Activated T-cell treated with anti-CD3 and anti-CD28 coated beads for 4 hours (primary cell): ENCODE results near the gene TMEM263.
A peak's percentile ranks its signal among the peaks of the same experiment; 100 is the strongest.

Experiments used
- DNase-seq: peaks from one replicate; pipeline ENCODE4 v3.0.0-alpha.2; 2020

TMEM263 gene

DNA sequence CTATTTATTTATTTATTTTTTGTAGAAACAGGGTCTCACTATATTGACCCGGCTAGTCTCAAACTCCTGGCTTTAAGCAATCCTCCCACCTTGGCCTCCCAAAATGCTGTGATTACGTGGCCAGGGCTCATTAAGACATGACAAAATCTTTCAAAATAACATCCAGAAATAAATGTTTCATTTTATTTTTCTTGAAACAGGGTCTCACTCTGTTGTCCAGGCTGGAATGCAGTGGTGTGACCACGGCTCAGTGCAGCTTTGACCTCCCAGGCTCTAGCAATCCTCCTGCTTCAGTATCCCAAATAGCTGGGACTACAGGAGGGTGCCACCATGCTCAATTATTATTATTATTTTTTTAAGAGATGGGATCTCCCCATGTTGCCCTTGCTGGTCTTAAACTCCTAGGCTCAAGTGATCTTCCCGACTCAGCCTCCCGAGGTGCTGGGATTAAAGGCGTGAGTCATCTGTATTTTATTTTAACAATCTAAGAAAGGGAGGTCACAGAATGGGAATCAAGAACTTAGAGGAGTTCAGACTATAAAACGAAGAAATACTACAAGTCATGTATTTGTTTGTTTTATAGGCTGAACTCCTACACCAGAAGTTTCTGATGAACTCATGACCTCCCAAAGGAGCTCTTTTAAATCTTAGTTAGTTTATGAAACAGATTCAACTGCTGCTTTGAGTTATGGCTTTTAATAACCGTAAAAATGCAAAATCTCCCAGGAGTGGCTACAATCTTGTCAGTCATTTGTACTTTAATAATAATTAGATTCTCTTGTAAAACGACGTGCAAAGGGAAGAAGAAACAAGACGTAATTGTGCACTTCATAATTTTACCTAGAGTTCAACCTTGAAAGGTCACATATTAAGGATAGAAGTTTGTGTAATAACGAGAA is 2.1 kb upstream of the TMEM263 start:
- no peak for DNase-seq

DNA sequence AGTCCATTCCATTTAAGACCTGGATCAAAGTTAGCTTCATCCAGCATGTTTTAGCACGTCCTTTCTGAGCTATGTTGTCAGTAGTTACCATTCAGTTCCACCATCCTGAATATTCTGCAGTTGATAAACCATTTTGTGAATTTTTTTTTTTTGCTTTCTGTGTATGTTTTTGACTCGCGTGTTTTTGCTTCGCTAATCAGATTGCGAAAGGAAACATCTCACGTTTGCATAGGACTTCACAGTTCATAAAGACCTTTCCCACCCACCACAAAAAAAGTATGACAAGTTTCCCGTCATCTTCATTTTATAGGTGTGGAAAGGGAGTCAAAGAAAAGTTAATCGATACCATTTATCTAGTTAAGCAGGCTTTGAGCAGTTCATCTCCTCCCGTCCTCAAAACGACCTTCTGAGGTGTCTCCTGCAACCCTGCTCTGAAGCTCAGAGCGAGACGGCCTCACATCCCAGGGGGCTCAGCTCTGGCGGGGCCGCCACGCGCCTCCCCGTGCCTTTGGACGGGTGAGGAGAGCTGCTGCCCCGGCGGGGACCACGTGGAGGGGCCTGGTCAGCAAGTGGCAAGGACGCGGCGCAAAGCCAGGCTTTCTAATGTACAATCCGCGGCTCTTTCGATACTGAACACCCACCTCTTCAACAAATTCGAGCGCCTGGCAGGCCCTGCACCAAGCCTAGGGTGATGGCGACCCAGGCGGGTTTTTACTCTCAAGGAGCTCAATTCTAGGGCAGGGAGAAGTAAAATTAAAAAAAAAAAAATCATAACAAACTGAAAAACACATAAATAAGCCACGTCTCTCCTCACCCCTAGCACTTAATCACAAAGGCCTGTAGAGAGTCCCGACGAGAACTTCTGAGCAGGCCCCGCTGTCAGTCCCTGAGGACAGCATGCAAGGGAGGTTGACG is 988 bp upstream of the TMEM263 start:
- no peak for DNase-seq

DNA sequence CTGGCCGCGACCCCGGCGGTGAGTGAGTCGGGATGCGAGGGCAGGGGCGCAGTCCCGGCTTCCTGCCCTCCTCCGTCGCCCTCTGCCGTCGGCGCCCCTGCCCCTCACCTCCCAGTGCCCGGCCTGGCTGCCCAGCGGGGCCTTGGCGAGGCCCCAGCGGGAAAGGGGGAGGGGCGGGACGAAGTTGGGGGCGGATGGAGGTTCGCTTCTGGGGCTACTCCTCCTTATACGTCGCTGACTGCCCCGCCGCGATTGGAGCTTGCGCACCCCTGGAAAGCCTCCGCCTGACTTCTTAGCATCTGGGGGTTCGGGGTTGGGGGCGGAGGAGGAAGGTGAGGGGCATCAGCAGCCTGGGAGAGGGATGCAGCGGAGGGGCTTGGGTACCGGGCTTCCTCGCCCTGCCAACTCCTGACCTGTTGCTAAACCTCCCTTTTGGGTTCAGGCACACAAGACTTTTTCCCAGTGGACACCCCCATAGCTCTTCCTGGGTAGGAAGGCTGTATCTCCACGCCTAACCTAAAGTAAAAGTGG is 406 bp downstream of the TMEM263 start:
- DNase-seq, result peak; percentile 24

DNA sequence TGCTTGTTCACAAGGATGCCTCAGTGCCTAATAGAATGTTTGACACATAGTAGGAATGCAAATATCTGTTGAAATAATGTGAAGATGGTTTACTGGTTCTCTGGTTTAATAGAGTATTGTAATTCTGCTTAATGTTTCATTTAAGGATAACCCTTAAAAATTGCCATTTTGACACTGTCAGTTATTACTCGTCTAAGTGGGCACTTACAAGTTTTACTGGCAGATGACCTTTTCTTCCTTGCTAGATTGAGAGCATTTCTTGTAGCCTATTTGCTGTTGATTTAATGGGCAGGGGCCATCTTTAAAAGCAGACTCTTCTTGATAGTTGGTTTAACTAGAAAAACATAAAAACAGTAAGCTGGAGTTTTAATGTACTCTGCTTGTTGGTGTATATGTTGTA is 1.9 kb downstream of the TMEM263 start:
- DNase-seq, result no peak

DNA sequence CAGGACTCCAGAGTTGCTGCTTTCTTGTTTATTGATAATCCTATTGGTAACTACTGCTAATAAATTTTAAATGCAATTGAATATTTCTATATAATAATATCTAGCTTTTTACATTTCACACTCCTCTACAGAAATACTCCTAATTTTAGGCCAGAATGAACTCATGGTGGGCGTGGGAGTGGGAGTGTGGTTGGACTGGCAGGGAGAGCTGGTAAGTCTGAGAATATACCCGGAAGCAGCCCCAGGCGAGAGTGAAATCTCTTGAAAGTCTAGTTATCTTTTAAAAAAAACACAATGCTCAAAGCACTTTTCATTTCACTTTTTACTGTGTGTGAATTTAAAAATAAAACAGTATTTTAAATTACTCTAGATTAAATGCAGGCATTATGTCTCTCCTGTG is 4.7 kb downstream of the TMEM263 start:
- DNase-seq, result no peak

DNA sequence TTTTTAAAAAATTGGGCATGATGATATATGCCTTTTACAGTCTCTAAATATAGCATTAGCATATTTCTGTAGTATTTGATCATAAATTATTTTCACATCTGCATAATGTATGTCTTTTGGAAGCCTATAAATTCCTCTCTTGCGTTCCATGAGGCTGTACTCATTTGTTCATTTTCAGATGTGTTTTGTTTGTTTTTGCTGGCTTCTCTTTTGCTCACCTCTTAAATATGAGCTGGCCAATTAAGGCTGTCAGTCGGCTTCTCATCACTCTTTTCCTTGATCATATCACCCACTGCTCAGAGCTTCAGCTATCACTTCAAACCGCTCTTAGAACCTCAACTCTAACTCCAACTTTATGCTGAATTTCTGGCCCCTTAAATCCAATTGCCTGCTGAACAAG is 6.6 kb downstream of the TMEM263 start:
- DNase-seq, result no peak

DNA sequence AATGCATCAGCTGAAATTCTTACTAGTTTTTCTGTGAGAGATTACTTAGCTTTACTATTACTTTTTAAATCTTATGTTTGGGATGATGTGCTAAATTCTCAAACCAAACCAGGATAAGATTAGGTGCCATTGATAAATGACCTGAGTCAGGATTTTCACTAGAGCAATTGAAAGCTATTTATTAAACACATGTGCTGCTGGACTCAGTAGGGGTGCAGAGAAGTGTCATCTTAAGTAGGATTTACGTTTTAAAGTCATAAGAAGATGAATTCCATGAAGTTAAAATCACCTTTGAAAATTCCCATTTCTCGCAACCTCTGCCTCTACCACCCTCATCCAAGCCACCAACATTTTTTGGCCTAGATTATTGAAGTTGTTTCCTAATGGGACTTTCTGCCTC is 8.8 kb downstream of the TMEM263 start:
- no peak for DNase-seq

DNA sequence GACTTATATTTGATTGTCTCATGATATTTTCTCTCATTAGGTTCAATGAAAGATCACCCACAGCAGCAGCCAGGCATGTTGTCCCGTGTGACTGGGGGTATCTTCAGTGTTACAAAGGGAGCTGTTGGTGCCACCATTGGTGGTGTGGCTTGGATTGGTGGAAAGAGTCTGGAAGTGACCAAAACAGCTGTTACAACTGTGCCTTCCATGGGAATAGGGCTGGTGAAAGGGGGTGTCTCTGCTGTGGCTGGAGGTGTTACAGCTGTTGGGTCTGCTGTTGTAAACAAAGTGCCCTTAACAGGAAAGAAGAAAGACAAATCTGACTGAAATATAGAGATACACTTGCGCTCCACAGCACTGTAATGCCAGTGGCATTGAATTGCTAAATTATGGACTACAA is 15.4 kb downstream of the TMEM263 start:
- no peak for DNase-seq

DNA sequence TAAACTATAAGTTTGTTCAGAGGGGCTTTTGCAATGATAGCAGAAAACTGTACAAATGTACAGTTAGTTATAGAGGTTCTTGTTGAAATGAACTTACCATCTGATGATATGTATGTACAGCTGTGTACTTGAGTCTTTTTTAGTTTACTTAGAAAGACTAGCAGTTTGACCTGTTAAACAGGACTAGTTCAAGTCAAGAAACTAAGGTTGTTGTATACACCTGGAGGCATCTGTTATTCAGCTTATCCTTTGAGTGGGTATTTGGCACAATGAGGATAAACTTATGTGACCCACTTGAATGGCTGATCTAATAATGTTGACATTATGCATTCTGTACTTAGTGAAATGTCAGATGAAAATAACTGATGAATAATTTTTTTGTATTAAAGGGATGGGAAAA is 17.8 kb downstream of the TMEM263 start:
- no peak for DNase-seq

DNA sequence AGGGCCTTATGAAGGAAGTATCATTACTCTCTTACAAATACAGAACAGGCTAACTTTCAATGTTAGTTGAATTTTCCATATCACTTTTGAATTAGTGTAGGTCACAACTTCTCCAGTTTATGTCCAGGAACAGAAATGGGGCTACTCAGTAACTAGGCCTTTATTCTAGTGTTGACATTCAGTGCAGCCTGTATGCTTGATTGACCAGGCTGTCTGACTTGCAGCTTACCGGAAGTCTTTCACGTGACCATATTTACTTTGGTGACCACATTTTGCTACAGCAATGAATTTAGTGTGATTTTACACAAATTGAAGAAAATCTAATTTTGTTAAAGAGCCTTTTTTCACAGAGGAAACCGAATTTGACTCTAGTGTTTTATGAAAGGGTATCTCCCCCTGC is 18.8 kb downstream of the TMEM263 start:
- no peak for DNase-seq

DNA sequence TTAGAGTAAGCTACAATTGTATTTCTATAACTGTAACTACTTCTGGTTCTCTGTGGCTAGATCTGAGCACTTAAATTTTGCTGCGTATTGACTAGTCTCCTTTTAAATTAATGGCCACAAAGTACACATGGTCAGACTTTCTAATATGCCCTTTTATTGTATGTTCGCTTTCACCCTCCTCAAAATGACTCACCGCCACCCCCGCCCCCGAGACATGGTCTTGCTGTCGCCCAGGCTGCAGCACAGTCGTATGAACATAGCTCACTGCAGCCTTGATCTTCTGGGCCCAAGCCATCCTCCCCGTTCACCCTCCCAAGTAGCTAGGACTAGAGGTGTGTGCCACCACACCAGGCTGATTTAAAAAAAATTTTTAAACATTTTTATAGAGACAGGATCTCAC is 19.4 kb downstream of the TMEM263 start:
- DNase-seq, result no peak

DNA sequence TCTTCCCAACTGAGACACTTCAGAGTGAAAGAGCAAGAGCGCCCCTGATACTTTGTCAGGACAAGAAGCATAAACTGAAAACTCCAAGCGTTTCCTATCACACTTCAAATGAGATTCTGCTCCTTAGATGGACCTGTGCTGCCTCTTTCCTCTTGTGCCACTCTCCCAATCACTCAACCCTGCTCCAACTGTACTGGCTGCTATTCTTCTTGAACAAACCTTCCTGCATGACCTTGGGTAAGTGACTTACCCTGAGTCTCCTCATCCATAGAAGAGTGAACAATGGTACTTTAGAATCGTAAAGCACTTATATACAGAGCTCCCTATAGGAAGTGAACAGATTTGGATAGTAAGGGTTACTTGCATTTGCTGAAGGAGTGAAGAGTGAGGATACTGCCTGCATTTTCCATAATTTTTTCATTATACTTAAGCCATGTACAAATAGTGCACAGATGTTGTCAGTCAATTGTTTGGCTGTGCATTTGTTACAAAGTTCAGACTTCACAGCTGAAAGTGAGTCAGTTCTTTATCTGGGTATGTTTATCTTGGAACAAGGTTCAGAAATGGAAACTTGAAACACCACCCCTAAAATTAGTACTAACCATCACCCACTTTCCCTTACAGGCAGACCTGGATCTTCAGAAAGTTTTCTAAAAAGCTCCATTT is 20.4 kb downstream of the TMEM263 start:
- no peak for DNase-seq

DNA sequence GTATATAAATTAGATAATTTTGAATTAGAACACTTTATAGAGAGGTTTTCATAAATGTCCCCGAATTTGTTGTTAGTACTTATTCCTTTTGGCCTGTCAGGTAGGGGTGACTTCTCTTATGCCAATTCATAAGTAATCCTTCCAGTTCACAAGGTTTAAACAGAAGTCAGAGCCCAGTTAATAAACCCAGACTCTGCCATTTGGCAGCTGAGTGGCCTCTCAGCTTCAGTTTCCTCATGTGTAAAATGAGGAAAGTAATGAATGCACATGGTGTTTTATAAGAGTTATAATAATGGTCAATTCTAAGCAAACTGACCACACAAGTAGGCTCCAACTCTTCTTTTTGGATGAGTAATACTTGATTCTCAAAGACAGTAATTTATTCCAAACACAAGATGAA is 21.0 kb downstream of the TMEM263 start:
- DNase-seq, result no peak

DNA sequence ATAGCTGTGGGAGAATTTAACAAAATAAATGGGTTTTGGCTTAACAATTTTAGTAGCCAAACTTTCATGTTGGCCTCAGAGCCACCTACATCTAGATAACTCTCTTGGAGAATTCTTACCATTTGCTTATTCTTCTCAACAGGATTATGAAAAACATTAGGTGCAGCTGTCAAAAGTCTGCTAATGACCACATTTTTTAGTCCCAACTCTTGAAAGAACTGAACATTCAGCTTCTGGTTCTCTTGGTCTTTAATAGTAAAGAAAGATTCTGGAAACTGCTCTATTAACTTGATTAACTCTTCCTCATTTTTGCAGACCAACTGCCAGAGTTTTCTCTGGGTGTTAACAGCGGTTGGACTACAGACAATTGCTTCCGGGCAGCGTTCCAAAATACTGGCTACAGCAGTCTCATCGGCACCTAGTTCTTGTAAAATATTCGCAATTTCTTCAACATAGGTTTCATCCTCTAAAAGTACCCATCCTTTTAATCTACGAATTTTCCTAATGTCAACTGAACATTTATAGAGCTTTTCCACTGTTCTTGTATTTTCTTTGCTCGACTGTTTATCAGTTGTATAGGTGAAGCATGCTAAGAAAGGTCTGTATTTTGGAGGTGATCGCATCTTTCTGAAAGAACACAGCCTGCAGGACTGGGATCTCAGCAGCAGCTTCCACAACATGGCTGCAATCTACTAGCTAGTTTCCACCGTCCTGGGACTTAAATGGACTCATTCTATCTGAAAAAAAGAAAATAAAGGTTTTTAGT is 22.5 kb downstream of the TMEM263 start:
- DNase-seq, result no peak

DNA sequence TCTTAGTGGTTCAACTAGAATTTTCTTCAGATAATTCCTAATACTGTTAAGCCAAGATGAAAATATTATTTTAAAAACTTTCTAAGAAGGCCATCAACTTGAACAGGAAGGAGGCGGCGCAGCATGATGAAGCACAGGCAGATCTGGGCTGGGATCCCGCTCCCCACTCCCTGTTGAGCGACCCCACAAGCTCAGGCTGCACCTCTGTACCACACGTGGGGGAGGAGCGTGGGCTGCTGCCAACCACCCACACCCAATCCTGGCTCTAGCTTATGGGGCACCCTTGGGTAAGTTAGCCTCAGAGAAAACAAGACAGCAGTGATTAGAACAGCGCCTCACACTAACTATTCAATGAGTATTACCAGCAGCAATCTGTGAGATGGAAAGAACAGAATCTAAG is 25.2 kb downstream of the TMEM263 start:
- no peak for DNase-seq

DNA sequence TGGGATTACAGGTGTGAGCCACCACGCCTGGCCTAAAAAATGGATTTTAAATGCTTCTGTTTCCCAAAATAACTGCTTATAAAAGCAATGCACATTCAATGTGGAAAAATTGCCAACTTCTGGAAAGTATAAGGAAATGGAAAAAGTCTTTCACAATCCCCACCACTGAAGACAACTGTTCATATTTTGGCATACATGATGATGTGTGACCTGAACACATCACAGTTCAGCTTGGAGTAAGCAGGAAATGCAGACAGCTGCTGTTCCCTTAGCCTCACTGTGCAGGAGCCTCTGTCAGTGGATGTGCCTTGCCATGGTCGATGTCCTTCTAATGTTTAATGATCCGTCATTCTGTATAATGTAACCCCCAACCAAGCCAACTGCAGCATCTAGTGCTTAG is 26.1 kb downstream of the TMEM263 start:
- no peak for DNase-seq

DNA sequence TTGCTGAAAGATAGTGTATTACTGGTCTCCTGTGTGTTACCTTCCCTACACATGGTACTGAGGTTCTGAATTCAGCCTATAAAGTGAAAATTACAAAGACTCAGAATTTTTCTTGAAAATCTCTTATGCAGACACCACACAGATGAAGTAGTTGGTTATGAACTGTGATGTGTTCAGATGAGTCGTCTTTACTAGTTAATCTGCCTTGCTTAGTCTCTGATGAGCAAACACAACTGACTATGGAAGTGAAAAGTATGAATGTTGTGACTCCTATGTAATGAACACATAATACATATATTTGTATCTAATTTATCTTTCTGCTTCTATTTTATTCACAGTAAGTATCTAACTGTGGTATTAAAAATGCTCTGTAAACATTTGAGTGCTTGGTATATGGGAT is 26.5 kb downstream of the TMEM263 start:
- no peak for DNase-seq

DNA sequence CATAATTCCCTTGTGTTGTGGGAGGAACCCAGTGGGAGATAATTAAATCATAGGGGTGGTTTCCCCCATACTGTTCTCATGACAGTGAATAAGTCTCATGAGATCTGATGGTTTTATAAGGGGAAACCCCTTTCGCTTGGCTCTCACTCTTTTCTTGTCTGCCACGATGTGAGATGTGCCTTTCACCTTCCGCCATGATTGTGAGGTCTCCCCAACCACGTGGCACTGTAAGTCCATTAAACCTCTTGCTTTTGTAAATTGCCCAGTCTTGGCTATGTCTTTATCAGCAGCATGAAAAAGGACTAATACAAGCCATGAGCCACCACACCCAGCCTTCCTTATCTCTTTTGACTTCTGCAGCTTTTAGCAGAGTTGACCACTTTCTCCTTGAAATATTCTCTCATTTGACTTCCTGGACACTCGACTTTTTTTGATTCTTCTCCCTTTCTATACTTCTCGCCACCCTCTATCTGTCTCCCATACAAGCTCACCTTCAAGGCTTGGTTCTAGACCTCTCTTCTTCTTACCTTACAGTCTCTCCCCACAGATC is 29.0 kb downstream of the TMEM263 start:
- no peak for DNase-seq

DNA sequence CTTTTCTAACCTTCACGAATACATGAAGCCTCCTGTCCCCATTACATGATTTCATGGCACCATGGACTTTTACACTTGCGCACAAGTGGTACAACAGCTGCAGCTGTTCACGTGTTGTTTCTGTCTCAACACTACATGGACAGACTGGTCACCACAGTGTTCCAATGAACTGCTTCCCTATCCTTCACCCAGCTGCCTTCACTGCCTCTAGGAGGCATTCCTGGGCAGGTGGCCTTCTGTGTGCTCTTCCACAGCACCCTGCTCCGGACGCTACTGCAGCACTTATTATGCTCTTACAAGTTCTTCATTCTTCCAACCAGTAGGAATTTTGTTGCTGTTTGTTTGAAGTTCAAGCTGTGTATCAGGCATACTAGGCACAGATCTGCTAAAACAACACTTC is 29.8 kb downstream of the TMEM263 start:
- DNase-seq, result no peak

DNA sequence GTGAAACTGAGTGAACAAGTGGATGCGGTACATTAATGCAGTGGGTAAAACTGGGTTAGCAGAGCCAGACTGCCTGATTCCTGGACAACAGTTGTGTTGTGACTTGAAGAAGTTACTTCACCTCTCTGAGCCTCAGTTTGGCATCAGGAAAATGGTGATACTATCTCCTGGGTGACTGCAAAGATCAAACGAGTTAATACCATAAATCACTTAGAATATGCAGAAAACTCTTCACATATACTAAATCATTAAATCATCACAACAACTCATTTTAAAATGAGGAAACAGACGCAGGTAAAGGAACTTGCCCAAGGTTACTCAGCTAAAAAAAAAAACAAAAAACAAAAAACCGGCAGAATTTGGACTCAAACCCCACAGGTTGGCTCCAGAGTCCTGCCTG is 30.4 kb downstream of the TMEM263 start:
- DNase-seq, result no peak

DNA sequence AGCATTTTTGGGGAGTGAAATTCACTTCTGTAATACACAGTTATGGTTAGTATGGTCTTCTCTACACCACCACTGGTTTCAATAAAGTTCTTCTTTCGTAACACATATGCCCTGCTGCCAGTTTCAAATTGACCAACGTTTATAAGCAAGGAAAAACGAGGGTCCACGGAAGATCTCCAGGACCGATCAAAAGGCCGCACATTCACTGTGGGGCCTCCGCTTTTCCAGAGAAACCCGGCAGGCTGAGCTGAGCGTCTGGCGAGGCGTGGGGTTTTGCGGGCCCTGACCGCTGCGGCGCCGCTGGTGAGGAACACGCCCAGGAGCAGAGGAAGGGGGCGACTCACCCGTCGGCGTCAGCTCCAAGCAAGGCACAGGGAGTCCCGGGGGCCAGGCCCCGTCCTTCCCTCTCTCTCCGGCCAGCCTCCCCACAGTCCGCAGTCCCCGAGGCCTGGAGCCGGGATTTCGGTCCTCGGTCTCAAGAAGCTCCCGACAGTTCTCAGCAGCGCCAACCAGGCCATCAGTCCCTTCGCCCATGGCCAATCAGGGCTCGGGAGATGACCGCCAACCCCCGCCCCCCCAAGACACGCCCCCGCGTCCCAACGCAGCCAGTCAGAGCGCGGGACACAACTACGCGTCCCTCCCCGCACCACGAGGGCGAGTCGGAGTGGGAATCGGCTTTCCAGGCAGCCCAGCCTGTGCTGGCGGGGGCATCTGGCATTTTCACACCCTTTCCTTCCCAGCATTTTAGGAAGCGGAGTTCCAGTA is 31.1 kb downstream of the TMEM263 start, which contains the start of gene MTERF2:
Gene MTERF2, minus strand, starts transcription at position 522 of the 765 bp plus-strand sequence. CDS start 8,432 bp downstream, outside the sequence.
- peak; percentile 58 for DNase-seq
